BLaER1 (cell line): ENCODE results near the gene S1PR3.

Experiments
- H3K27ac ChIP-seq: shearing (Covaris generic); formaldehyde crosslinking; 2 replicates; pipeline ENCODE4 v1.8.1; 2022
- H3K27me3 ChIP-seq: shearing (Covaris generic); formaldehyde crosslinking; 2 replicates; pipeline ENCODE4 v1.8.1; 2022
- H3K36me3 ChIP-seq: shearing (Covaris generic); formaldehyde crosslinking; 2 replicates; pipeline ENCODE4 v1.8.1; 2022
- H3K4me1 ChIP-seq: shearing (Covaris generic); formaldehyde crosslinking; 2 replicates; pipeline ENCODE4 v1.8.1; 2022
- H3K4me2 ChIP-seq: shearing (Covaris generic); formaldehyde crosslinking; 2 replicates; pipeline ENCODE4 v1.8.1; 2022
- H3K4me3 ChIP-seq: shearing (Covaris generic); formaldehyde crosslinking; 2 replicates; pipeline ENCODE4 v1.8.1; 2022
- H3K9ac ChIP-seq: shearing (Covaris generic); formaldehyde crosslinking; 2 replicates; pipeline ENCODE4 v1.8.1; 2022
- H3K9me3 ChIP-seq: shearing (Covaris generic); formaldehyde crosslinking; 2 replicates; pipeline ENCODE4 v1.8.1; 2022
- H4K20me1 ChIP-seq: shearing (Covaris generic); formaldehyde crosslinking; 2 replicates; pipeline ENCODE4 v1.8.1; 2022
- Cebpa-rat ChIP-seq: shearing (Covaris generic); IDR thresholded peaks from 2 replicates; pipeline ENCODE4 v1.8.1; 2022

The S1PR3 gene

DNA sequence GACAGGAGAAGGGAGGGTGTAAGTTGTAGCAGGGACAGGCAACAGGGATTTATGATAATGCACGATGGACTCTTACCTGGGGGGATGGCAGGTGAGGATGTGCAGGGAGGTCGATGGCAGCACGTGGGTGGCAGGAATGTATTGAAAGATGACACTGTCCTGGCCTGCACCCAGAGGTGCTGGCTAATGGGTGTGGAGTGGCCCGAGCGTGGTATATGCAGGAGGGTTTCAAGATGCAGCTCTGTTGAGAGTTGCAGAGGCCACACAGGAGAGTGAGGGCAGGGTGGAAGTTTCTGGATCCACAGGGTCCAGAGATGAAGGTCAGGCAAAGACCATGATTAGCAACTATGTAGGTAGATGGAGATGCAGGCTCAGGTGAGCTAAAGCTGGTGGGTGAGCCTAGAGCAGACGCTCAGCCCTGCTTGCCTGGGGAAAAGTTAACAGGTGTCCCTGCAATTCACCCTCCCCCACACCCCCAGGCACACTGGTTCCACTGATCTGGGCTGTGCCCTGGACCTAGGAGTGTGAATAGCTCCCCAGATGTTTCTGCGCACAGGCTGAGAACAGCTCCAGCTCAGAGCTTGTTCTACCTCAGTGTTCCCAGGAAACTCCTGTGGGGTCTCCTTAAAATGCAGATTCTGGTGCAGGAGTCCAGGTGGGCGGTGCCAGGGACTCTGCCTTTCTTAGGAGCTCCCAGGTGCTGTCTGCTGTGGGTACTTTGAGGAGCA, 21.5 kb upstream of the S1PR3 start:
- Histone ChIP-seq H3K27ac (no peak overlapping the region), H3K9ac (no peak overlapping the region), H3K4me3 (no peak overlapping the region), H3K36me3 (no peaks in the 10 kb centered on the region), H3K4me1 (no peaks in the 10 kb centered on the region), H3K27me3 (no peaks in the 10 kb centered on the region), H4K20me1 (no peaks in the 10 kb centered on the region), H3K9me3 (no peaks in the 10 kb centered on the region), H3K4me2 (no peak overlapping the region)
- no peak for TF ChIP-seq Cebpa-rat

DNA sequence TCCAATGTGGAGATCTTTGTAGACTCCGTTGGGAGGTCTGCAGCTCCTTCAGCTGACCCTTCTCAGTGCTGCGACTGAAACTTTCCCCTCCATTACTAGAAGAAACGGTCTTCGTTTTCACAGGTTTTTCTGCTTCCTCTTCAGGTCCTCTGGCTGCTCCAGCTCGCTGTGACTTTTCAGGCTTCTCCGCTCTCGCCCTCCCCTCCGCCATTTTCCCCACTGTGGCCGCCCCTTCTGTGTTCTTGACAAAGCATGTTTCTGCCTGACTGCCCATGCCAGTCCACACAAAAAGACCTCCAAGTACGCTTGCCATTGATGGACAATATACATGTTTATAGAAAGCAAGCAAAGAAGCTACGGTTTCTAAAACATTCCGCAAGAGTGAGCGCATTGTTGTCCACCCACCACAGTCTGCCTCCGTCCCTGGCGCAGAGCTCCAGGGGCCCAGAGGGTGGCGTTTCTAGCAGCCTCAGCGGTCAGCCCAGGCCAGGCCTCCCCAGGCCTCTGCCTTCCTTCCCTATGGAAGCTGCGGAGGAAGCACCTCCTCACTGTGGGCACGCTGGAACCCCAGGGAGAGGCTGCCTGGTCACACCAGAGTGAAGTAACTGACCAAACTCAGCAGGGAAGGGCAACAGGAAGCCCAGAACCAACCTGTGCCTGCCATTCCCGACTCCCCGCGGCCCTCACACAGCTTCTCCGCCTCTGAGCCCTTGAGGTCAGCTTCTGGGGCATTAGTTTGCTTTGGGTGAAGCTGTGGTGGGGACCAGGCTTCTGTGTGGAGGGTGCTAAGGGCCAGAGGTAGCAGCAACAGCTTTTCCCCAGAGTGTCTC, 19.9 kb upstream of the S1PR3 start:
- H3K27me3 ChIP-seq: no peaks in the 10 kb centered on the region
- H3K9me3 ChIP-seq: no peaks in the 10 kb centered on the region

DNA sequence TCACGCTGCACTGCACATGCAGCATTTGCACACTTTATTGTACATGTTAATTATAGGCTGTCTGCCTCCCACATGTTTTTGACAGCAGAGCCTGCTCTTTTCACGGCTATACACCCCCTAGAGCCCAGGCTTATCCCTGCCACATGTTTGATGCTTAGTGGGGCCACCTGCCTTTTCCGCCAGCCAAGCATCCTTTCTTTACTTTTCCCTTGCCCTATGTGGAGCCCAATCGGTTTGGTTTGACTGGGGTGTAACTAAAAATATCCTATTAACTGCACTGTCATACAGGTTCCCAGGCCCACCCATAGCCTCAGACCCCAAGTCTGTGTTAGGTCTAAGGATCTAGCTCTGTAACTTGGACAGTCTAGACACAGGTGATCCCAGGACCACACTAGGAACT, 18.9 kb upstream of the S1PR3 start:
- Histone ChIP-seq H3K4me3 (no peak overlapping the region), H3K4me2 (no peak overlapping the region), H3K4me1 (no peaks in the 10 kb centered on the region), H3K36me3 (no peaks in the 10 kb centered on the region), H3K9ac (no peak overlapping the region), H4K20me1 (no peaks in the 10 kb centered on the region), H3K27me3 (no peaks in the 10 kb centered on the region), H3K9me3 (no peaks in the 10 kb centered on the region), H3K27ac (no peak overlapping the region)
- TF ChIP-seq Cebpa-rat: no peak

More for the DNA sequence above, 19.9 kb upstream of the S1PR3 start:
- Histone ChIP-seq H3K36me3 (no peaks in the 10 kb centered on the region), H3K27ac (no peak overlapping the region), H3K4me3 (no peak overlapping the region), H3K9ac (no peak overlapping the region), H3K4me2 (no peak overlapping the region), H4K20me1 (no peaks in the 10 kb centered on the region), H3K4me1 (no peaks in the 10 kb centered on the region)
- TF ChIP-seq Cebpa-rat: no peak

DNA sequence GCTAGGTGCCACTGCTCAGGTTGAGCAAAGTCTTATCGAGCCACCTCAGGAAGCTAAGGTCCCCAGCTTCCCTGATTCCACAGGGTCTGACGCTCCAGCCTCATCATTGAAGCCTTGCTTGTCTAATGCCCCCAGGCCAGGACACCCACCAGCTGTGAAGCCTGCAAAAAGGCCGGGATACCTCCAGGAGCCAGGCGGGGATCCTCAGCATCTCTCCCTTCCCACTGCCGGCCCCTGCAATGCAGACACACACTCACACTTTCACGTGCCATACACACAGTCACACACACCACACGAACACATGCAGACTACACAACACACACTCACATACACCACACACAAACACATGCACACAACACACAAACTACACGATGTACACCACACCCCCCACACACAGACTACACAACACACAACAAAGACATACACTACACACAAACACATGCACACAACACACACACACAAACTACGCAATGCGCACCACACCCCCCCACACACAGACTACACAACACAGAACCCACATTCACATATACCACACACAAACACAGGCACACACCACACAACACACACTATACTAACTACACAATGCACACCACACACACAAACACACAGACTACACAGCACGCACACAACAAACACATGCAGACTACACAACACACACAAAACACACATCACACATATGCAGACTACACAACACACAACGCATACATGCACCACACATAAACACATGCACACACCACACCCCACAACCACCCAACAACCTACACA, 17.8 kb upstream of the S1PR3 start:
- Histone ChIP-seq H3K4me1 (no peaks in the 10 kb centered on the region), H3K9me3 (no peaks in the 10 kb centered on the region), H3K27me3 (no peaks in the 10 kb centered on the region), H3K9ac (no peak overlapping the region), H3K4me3 (no peak overlapping the region), H3K36me3 (no peaks in the 10 kb centered on the region), H3K4me2 (no peak overlapping the region), H3K27ac (no peak overlapping the region), H4K20me1 (no peaks in the 10 kb centered on the region)
- TF ChIP-seq Cebpa-rat: no peak

DNA sequence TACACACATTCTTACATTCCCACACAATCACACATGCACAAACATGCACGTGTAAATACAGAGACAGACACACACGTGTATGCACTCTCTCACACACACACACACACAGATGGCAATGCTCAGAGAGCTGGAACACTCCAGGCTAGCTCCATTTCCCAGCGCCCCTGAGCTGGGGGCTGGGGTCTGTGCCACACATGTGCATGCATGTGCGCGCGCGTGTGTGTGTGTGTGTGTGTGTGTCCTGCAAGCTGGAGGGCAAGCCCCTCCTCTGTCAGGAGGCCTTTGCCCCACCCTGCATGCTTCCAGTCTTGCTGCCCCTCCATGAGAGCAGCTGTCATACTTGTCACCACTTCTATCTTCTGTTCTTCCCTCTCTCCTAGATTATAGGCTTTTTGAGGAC, 16.6 kb upstream of the S1PR3 start:
- H3K27me3 ChIP-seq: no peaks in the 10 kb centered on the region
- no peaks in the 10 kb centered on the region for H3K36me3 ChIP-seq
- H3K27ac ChIP-seq: no peak overlapping the region
- H3K4me2 ChIP-seq: no peak overlapping the region
- no peak overlapping the region for H3K4me3 ChIP-seq
- peaks cover 9% of the 10 kb centered on the region for H3K9me3 ChIP-seq
- no peak for TF ChIP-seq Cebpa-rat
- H3K4me1 ChIP-seq: no peaks in the 10 kb centered on the region
- no peaks in the 10 kb centered on the region for H4K20me1 ChIP-seq
- no peak overlapping the region for H3K9ac ChIP-seq

DNA sequence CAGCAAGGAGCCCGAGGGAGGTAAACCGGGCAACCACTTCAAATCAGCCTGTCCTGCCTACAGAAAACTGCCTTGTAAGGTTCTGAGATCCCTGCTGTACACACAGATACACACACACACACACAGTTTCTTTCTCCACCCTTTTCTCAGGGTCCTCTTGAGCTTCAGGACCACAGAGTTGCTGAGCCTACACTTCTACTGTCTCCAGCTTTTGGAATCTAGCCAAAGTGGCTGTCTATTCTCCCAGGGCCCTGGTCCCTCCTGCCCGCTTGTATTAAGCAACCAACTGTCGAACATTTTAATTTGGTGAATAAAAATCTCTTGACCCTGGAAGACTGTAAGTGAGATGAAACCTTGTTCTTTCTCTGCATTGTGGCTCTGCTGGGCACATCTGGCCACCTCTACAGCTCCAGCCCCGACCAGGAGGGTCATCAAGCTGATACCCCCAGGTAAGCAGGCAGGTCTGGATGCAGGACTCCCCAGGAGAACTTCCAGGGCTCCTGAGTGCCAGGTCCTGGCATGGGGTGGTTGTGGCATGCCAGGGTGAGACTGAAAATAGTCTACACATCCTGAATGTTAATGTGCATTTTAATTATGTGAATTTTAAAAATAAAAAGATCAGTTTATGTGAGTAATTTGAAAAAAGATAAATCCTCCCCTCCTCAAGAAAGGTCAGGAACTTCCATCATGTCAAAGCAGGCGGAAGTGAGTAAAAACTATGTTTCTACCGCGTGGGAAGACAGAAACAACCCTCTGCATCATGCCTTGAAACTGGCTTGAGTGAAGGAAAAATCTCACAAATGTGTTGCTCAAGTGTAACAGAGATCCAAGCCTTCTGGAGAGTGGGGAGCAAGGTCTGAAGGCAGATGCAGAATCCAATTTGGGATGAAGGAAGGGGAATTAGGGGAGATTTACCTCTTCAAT, 15.0 kb upstream of the S1PR3 start:
- Histone ChIP-seq H3K4me3 (no peak overlapping the region), H3K27me3 (no peaks in the 10 kb centered on the region), H3K9me3 (peaks cover 20% of the 10 kb centered on the region), H3K4me1 (no peaks in the 10 kb centered on the region), H3K27ac (no peak overlapping the region), H3K9ac (no peak overlapping the region), H3K36me3 (no peaks in the 10 kb centered on the region), H3K4me2 (no peak overlapping the region), H4K20me1 (no peaks in the 10 kb centered on the region)
- no peak for TF ChIP-seq Cebpa-rat

DNA sequence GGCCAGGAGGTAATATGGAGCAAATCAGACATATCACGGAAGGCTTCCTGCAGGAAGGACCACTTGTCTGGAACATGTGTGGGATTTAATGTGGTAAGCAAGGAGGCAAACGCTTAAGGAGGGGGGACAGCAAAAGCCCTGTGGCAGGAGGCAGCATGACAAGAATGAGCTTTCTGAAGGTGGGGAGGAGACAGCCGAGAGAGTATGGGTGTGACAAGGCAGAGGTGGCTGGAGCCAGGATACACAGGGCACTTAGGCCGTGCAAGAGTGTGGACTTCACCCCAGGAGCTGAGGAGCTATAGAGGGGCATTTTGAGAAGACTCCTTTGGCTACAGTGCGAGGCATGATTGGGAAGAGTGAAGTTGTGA, 14.4 kb upstream of the S1PR3 start:
- no peak overlapping the region for H3K4me3 ChIP-seq
- H3K9me3 ChIP-seq: peaks cover 20% of the 10 kb centered on the region

DNA sequence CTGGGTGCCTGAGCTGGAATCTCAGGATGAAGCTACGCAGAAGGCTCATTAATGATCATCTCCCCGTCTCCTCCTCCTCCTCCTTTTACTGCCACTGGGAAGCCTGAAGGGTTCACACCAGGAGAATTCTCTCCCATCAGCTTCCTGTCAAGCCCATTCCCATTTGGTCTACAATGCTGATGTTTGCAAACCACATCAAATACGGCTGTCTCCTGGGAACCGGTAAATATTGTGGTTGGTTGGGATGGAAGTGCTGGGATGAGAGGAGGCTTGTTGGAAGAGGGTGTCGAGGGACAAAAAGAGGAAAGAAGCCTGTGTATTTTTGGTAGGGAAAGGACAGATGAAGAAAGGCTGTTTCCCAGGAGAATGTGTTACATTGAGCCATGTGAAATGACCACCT, 13.2 kb upstream of the S1PR3 start:
- Histone ChIP-seq H3K4me3 (no peak overlapping the region), H3K4me2 (no peak overlapping the region), H4K20me1 (no peaks in the 10 kb centered on the region), H3K27ac (no peak overlapping the region), H3K27me3 (no peaks in the 10 kb centered on the region), H3K36me3 (no peaks in the 10 kb centered on the region), H3K9ac (no peak overlapping the region), H3K9me3 (peaks cover 20% of the 10 kb centered on the region), H3K4me1 (no peaks in the 10 kb centered on the region)
- TF ChIP-seq Cebpa-rat: no peak

More for the DNA sequence above, 14.4 kb upstream of the S1PR3 start:
- no peak for TF ChIP-seq Cebpa-rat
- Histone ChIP-seq H3K27ac (no peak overlapping the region), H3K4me2 (no peak overlapping the region), H3K4me1 (no peaks in the 10 kb centered on the region), H3K9ac (no peak overlapping the region), H3K27me3 (no peaks in the 10 kb centered on the region), H3K36me3 (no peaks in the 10 kb centered on the region), H4K20me1 (no peaks in the 10 kb centered on the region)

DNA sequence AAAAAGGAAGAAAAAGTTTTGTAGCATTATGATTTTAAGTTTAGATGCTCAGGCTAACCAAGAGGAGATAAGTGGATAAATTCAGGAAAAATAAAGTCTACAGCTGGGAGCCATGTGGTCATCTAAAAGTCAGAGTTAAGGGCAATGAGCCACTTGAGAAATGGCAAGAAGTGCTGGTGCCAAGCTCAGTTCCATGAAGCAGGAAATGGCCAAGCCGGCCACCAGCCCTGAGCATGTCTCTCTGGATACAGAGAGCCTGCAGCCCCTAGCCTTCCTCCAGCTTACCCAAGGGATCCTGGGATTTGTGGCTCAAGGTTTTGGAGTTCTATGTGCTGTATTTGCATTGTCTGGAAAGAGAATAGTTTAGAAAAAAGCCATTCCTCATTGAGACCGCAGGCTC, 12.2 kb upstream of the S1PR3 start:
- H3K36me3 ChIP-seq: no peaks in the 10 kb centered on the region
- peaks cover 20% of the 10 kb centered on the region for H3K9me3 ChIP-seq
- no peak overlapping the region for H3K27ac ChIP-seq
- no peak overlapping the region for H3K9ac ChIP-seq
- H4K20me1 ChIP-seq: no peaks in the 10 kb centered on the region
- no peak overlapping the region for H3K4me2 ChIP-seq
- H3K4me1 ChIP-seq: no peaks in the 10 kb centered on the region
- no peaks in the 10 kb centered on the region for H3K27me3 ChIP-seq
- no peak overlapping the region for H3K4me3 ChIP-seq
- TF ChIP-seq Cebpa-rat: no peak
